ENCODE results near the gene ARAP2.
A peak's percentile ranks its signal among the peaks of the same experiment; 100 is the strongest.

The ARAP2 gene

DNA sequence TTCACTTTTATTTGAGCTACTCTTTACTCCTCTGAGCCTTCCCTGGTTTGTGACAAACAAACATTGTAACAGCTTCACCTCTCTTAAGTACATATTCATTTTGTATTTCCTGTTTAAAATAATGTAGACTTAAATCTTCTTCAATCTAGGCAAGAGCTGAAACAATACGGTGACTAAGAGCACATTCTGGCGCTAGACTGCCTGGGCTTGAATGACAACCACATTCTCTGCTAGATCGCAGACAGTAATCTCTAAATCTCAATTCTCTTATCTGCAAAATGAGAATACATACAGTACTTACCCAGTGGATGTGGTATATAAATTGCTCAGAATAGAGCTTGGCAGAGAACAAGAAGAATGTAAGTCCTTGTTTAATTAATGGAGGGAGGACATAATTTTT lies 144.8 kb downstream of the ARAP2 start:
- no peak for DNase-seq (ENCODE audit: low read depth)

DNA sequence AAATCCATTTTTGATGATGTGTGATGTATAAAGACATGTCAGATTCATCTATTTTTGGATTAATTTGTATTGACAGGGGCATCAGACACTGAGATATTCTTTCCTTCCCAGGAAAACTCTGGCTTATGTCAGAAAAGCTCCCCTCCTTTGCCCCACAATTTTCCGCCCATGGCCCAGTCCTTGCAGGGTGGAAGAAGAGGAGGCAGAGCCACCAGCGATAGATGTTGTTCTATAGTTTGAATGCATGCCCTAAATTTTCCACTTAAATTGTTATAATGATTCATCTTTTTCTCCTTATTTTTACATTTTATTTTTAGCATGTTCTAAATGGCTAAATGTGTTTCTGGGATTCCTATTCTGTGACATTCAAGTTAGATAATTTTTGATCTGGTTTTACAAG lies 149.3 kb downstream of the ARAP2 start:
- no peak for DNase-seq (ENCODE audit: low read depth)

DNA sequence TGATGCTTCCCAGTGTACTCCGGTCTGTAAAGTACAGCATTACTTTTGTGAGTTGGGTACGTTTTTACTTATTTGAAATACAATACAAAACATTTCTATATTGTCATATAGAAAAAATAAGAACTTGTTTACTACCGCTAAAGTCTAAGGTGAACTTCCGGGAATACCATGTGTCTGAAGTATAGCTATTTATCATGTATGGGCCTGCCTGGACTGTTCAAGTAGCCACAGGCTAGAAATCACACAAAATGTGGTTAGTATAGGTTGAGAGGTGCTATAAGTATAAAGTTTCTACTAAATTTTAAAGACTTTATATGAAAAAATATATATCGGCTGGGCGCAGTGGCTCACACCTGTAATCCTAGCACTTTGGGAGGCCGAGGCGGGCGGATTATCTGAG lies 152.3 kb downstream of the ARAP2 start:
- DNase-seq (ENCODE audit: low read depth), result no peak

DNA sequence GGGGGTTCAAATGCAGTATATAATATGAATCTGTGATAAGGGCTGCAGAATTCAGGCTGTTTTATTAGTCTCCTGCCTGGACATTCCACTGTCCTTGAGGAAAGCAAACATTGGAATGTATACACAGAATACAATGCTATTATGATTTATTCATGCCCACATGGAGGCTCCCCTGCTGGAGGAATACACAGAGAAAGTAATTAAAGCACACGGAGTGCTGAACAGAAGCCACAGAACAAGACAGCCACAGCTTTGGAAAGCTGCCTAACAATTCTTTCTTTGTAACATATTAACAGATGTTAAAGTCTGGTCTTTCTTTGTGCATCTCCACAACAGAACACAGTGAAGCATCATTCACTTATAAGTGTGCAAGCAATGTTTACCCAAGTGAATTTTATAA lies 155.8 kb downstream of the ARAP2 start:
- DNase-seq (ENCODE audit: low read depth), result no peak

DNA sequence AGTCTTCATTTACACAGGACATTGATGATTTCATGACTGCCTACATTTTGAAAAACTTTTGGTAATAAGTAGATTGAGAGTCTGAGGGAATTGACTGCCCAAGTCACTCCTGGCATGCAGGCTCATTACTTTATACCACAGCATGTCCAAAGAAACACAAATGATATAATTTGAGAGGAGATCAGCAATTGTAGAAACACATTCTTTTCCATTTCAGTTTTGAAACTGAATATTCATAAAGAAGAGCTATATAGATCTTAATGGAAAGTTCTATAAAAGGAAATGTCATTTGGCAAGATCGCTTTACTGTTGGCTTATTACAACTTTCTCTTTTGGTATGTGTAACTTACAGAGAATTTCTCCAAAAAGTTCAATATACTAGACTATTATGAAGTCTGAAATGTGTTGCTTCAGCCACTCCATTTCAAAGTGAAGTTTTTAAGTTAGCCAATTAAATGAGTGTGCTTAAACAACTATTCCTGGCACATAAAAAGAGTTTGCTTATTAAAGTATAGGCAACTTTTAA lies 158.0 kb downstream of the ARAP2 start:
- no peak for DNase-seq (ENCODE audit: low read depth)

DNA sequence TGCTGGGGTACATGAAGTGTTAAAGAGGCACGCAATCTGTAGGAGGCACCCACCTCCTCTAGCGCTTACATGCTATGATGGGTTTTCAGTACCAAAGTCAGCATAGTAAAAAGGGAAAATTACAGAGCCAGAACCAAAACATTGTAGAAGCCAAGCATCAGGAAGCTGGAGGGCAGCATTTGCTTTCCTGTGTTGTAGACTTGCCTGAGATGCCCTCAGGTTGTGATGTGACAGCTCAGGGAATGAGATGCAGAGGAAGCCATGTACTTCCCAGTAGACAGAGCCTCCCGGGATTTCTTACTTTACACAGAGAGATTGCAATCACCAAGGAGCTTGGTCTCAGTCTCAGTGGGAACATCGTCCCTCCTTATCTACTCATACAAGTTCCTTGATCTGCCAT lies 161.5 kb downstream of the ARAP2 start:
- DNase-seq (ENCODE audit: low read depth), result no peak

DNA sequence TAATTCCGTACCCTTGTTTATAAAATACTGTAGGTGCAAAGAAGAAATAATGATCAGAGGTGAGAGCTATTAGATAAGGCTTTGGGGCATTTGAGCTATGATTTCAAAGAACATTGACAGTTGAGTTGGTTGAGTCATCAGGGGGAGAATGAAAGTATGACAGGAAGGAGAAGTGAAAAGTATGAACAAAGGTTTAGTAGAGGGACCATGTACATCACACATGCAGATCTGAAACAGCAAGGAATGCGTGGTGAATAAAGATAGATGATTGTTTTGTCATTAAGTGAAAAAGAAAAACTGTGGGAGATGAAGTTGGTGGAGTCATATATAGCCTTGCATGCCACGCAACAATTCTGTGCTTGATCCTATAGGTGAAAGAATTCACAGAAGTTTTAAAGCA lies 163.1 kb downstream of the ARAP2 start:
- no peak for DNase-seq (ENCODE audit: low read depth)

DNA sequence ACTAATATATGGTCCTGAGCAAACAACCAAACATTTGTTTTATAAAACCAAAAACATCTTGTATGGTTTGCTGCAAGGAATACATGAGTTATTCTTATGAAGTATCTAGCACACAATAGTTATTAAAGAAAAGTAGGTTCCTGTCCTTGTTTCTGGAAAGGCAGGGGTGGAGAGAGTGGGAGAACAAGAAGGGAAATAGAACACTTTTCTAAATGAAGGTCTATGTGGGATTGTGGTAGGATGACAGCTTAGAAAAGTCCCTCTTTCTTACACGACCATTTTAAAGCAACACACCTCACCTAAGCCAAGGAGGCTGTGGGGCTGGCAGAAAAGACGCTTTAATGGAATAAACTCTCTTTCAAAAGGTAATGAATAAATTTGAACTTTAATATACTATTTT lies 164.6 kb downstream of the ARAP2 start:
- DNase-seq (ENCODE audit: low read depth), result no peak

DNA sequence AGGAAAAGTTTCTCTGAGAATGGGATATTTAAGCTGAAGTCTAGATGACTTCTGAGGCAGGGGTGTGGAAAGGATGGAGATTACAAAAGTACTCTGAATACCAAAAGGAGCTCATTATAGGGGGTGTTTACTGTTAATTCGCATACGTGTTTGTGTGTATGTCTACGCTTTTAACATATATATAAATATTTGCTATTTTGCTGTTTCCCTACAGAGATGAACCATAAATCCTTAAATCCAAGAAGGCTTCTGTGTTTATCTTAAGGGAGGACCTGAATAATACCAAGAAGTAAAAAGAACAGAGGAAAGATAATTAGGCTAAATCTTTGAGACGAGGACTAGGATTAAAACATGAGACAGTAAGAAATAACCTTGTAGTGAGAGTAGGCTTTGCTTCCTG lies 166.0 kb downstream of the ARAP2 start:
- DNase-seq (ENCODE audit: low read depth), result no peak

DNA sequence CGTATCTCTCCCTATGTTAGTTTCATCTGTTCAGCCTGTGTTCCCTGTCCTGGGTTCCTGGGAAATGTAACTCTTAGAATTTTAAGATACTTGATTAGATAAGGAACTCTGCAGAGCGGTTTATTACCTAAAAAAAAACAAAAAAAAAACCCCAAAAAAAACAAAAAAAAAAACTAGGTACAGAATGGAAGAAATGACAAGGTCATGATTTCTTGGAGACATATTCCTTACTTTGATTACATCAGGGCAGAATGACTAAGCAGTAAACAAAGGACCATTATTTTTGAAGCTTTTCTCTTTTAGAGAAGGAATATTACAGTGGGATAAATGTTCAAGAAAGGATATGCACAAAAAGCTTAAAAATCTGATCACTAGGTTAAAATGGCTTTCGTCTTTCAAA lies 171.8 kb downstream of the ARAP2 start:
- no peak for DNase-seq (ENCODE audit: low read depth)

DNA sequence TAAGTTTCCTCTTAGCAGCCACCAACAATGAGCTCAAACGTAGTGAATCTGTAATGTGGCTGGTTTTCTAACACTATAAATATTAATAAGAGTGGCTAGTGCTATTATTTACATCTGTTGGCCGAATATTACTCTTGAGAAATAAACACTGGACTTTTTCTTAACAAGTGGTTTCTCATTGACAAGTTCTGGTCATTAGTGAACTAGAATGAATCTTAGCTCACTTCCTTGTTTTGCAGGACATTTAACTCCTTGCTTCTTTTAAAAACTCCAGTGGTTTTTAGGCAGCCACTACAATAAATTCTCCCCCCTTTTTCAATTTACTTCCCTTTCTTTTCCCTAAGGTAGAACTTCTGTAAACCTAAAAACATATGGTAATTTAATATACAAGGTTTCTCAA lies 177.2 kb downstream of the ARAP2 start:
- DNase-seq (ENCODE audit: low read depth), result no peak

DNA sequence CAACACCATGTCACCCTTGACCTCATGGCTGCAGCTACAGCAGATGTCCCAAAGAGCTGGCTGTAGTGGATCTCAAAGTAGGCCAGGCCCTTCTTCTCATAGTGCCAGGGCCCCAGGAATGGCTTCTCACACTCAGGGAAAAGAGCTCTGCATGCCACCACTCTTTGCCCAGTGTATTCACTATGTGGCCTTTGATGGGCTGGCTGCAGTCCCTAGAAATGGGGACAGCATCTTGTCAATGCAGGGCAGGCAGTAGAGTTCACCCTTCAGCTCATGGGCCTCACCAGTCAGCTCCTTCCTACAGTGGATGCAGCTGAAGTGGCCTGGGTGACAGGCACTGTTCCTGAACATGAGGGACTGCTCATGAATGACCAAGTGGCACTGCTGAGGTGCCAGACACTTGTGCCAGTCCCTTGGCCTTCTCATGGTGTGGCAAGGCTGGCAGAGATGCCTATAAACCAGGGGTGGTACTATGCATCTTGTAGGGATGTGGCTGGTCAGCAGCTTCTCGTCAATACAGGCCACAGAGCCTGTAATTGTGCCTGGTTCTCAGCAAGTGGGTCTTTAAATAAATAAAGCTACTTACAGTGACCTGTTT lies 178.9 kb downstream of the ARAP2 start:
- no peak for DNase-seq (ENCODE audit: low read depth)

DNA sequence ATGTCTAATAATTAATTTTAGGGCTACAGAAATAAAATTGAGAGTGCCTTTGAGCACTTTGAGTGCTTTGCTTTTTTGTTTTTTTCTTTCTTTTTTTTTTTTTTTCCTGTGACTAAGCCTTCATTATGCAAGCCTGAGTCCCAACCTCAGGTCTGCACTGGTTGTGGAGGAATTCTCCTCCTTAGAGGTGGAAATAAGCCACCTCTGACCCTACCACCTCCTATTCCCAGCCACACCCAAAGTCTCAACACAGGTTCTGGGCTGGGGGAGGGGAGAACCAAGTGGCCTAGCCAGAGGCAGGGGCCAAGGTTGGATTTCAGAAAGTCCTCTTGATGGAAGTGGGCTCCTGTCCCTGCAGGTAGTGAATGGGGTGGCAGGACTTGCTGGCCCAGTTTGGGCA lies 180.2 kb downstream of the ARAP2 start:
- DNase-seq (ENCODE audit: low read depth), result no peak

DNA sequence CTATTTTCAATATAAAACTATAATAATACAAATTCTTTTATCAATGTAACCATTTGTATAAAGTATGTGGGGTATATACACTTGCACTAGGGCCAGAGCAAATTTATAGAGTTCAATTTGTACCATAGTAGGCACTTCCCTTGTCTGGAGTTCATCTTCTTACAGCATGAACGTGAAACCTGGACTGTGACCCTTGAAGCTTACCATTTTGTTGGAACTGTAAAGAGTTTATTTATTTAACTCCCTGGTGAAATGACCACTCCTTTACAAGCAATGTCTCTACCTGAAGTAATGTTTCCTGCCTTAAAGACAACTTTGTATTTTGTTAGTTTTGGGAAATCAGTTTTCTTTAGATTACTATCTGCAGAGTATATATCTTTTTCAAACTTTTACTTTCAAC lies 188.2 kb downstream of the ARAP2 start:
- no peak for DNase-seq (ENCODE audit: low read depth)

DNA sequence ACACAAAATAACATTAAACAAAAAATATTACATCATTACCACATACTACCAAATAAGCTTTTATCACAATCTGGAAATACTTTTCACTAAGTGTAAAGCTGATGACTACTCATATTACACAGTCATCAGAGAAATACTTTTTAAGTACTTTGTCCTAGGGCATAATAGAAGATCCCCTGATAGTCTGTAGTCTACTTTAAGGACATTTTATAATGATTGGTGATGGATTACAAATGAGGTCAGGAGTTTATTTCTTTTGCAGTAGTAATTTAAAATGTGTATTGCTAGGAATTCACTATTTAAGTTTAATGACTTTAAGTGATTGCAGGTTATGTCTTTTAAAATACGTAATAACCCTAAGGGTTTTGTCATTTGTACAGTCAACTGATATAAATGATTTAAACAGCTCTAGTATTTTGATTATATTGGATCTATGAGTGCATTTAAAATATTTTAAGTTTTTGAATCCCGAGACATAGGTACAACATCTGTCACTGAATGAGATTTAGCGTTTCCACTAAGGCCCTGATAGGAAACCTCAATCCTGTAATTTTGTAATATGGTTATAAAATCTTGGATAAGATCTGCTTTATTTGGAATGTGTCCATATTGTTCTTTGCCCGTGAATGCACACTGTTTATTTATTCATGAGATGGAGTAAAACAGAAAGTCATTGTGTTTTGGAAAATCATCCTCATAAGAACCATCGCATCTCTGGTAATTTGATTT lies 189.5 kb downstream of the ARAP2 start:
- DNase-seq (ENCODE audit: low read depth), result peak; percentile 8

DNA sequence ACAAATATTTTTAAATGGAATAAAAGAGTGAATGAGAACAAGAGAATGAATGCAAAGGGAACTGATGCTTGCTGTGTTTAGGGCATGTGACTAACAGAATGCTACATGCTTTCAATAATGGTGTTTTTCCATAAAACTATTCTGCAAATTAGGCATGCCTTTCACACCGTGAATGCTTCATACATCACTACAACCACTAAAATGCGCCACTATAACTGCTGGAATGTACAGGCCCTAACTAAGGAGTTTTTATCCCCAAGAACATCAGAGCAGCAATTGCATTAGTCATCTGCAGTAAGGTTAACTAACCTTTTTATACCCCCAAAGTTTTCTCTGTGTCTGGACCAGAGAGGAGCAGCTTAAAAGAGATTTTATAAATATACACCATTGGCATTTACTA lies 190.4 kb downstream of the ARAP2 start:
- DNase-seq (ENCODE audit: low read depth), result peak; percentile 38

DNA sequence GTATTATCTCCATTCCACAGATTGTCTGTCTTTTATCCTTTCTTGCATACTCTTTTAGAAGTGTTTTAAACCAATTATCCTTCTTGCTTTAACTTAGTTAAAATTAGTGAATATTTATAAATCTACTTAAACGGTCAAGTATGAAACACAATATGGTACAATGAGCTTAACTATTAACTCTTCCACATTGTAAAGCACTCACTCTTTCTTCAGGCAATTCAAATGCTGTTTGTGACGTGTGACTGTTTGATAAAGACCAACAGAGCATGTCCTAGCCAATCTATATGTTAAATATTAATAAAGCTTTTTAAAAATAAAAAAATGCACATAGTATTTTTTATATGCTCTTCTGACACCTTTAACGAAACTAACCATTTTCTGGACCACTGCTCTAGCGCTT lies 192.7 kb downstream of the ARAP2 start:
- no peak for DNase-seq (ENCODE audit: low read depth)

DNA sequence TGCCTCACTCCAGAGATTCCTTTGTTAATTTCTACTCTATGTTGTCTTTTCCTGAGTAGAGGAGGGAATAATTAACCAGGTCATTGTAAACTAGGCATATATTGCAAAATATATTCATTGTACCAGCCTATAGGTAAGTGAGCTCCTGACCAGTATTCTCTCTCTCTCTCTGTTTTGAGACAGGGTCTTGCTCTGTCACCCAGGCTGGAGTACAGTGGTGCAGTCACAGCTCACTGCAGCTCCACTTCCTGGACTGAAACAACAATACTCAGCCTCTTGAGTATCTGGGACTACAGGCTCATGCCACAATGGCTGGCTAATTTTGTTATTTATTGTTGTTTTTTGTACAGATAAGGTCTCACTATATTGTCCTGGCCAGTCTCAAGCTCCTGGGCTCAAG lies 198.3 kb downstream of the ARAP2 start:
- DNase-seq (ENCODE audit: low read depth), result no peak

DNA sequence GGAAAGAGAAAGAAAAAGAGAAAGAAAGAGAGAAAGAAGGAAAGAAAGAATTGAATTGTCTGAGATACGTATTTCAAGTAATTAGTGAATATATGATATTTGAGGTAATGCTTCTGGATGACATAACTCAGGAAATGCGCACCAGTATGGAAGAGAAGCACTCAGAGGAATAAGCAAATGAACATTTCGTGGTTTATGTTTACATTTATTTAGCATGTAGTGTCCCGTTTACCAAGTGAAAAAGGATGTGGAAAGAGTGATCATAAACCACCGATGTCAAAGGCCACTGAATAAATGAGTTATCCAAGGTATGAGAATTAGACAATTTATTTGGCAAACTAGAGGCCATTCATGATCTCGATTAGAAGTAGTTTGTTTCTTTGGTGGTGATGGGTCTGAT lies 200.4 kb downstream of the ARAP2 start:
- DNase-seq (ENCODE audit: low read depth), result no peak

DNA sequence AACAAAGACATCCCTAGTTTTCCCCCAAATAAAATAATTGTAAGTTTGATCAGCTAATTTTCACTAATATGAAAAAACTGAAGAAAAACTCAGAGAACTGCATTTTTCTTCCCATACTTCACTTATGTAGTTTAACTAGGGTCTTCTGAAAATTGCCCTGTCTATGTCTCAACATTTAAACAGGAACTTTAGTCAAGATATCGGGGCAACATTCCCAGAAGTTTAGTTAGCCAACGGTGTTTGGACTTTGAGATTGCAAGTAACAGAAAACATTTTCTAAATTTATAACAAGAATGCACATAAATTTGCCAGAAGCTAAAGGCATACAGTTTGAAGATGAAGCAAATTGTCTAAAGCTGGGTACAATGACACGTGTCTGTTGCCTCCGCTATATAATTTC lies 201.1 kb downstream of the ARAP2 start:
- DNase-seq (ENCODE audit: low read depth), result no peak

DNA sequence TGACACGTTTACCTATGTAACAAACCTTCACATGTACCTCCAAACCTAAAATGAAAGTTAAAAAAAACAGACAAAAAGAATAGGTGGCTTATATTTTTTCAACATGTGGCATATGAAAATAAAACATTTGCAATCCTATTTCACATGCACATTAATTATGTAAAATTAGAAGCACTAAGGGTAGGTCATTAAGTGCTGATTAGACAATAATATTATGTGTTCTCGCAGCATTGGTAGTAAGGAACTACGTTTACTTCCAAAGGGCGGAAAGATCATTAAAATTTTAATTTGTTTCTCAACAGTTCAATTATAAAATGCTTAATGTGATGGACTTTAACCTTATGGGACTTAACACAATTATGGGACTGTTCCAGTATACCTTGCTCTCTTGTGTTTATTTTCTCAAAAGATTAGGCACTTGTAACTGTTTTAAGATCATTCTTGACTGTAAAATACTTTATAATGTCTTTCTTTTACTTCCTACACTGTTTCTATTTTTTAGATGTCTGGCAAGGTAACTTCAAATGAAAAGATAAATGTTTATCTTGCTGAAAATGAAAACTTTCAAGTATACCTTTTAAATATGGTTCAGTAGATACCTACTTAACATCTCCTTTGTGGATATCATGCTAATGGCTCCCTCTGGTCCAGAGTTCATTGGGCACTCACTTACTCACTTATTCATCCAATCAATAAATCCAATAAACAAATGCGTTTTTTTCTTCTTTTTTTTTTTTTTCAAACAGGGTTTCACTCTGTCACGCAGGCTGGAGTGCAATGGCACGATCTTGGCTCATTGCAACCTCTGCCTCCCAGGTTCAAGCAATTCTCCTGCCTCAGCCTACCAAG lies 202.0 kb downstream of the ARAP2 start:
- DNase-seq (ENCODE audit: low read depth), result no peak

DNA sequence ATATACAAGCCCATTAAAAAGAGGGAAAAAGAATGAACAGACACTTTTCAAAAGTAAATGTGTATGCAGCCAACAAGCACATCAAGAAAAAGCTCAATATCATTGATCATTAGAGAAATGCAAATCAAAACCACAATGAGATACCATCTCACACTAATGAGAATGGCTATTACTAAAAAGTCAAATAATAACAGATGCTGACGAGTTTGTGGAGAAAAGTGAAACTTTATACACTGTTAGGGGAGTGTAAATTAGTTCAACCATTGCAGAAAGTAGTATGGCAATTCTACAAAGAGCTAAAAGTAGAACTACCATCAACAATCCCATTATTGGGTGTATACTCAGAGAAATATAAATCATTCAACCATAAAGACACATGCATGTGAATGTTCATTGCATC lies 203.0 kb downstream of the ARAP2 start:
- DNase-seq (ENCODE audit: low read depth), result no peak

DNA sequence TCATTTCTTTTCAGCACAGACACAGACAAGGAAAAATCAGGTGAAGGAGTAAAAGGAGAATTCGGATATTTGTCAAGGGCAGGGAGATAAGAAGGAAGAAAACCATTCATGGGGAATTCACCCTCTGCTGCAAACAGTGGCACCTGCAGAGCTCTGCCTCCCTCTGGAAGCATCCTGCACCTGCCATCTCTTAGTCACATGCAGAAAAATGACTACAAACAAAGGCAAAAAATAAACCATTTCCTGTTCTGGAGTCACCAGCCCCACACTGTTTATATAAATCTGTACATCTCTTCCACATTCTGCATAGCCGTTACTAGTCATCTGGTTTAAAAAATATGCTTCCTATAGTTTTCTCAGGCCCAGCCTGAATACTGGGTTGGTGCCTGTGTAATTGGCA lies 205.3 kb downstream of the ARAP2 start:
- no peak for DNase-seq (ENCODE audit: low read depth)

All from iris pigment epithelial cell (primary cell).